ENCODE results near the gene STAC3. TPM values are rescaled to one million over a fixed set of nuclear protein-coding genes. Genes with fewer than 3 reads are reported as not detected.

The STAC3 gene
- total RNA-seq, 1 donor from 2014 or later: 4.6 TPM

GRCh38 chr12:57225680-57226210 is 25.2 kb downstream of the STAC3 start:
- TF ChIP-seq CTCF (IDR thresholded peaks at IDR 0.05): no peak
- peaks cover 31% of the 10 kb centered on the region for H3K27me3 Mint-ChIP-seq
- ATAC-seq (ENCODE audit: low read depth): no peak
- no peak for DNase-seq
- peaks cover 76% of the 10 kb centered on the region for H3K4me1 Mint-ChIP-seq
- intact Hi-C loops (cut with micrococcal nuclease): loop anchor here (1.0 to 10.0 kb wide), 4 partner anchors 8 to 399 kb away; no protein-coding TSS in a partner anchor
- peak overlapping the region; percentile 68 for H3K27ac Mint-ChIP-seq
- POLR2A ChIA-PET: interaction anchor here (0.7 to 10.6 kb wide), 3 partner anchors 10 to 1363 kb away, joined by 3 to 268 read pairs (median 10); partner anchors contain the start of gene NXPH4
- peak overlapping the region; percentile 66 for H3K4me3 Mint-ChIP-seq
- H3K9me3 Mint-ChIP-seq: no peaks in the 10 kb centered on the region
- CTCF ChIA-PET: interaction anchor here (2.1 to 20.9 kb wide), 3 partner anchors 10 to 233 kb away, joined by 6 to 390 read pairs (median 113); partner anchors contain the start of genes GLI1 and NXPH4
- H3K36me3 Mint-ChIP-seq (ENCODE audit: low read depth): peaks cover 15% of the 10 kb centered on the region

GRCh38 chr12:57224973-57225679 is 25.9 kb downstream of the STAC3 start:
- peak; percentile 64 for DNase-seq
- no peaks in the 10 kb centered on the region for H3K9me3 Mint-ChIP-seq
- peaks cover 9% of the 10 kb centered on the region for H3K36me3 Mint-ChIP-seq (ENCODE audit: low read depth)
- ATAC-seq (ENCODE audit: low read depth): peak; percentile 43
- ChIA-PET POLR2A (interaction anchor here (0.9 to 10.6 kb wide), 4 partner anchors 9 to 500 kb away, joined by 3 to 268 read pairs (median 6); partner anchors contain the start of genes NACA and NXPH4), CTCF (interaction anchor here (0.8 to 20.9 kb wide), 4 partner anchors 9 to 114 kb away, joined by 3 to 390 read pairs (median 64); partner anchors contain the start of genes NXPH4 and STAT6)
- TF ChIP-seq CTCF (IDR thresholded peaks at IDR 0.05): no peak
- peak overlapping the region; percentile 66 for H3K4me3 Mint-ChIP-seq
- intact Hi-C loops (cut with micrococcal nuclease): loop anchor here (1.0 to 10.0 kb wide), 3 partner anchors 8 to 400 kb away; no protein-coding TSS in a partner anchor
- H3K27ac Mint-ChIP-seq: peak overlapping the region; percentile 68
- H3K4me1 Mint-ChIP-seq: peaks cover 73% of the 10 kb centered on the region
- H3K27me3 Mint-ChIP-seq: peaks cover 34% of the 10 kb centered on the region

GRCh38 chr12:57224278-57224972 is 26.6 kb downstream of the STAC3 start:
- peaks cover 38% of the 10 kb centered on the region for H3K27me3 Mint-ChIP-seq
- ChIA-PET CTCF (interaction anchor here (0.8 to 7.2 kb wide), 3 partner anchors 10 to 113 kb away, joined by 3 to 113 read pairs (median 14); partner anchors contain the start of gene STAT6), POLR2A (interaction anchor here (0.9 to 10.6 kb wide), 3 partner anchors 9 to 499 kb away, joined by 3 to 268 read pairs (median 3); partner anchors contain the start of gene NACA)
- peaks cover 71% of the 10 kb centered on the region for H3K4me1 Mint-ChIP-seq
- H3K9me3 Mint-ChIP-seq: no peaks in the 10 kb centered on the region
- no peak overlapping the region for H3K27ac Mint-ChIP-seq
- H3K36me3 Mint-ChIP-seq (ENCODE audit: low read depth): peaks cover 2% of the 10 kb centered on the region
- ATAC-seq (ENCODE audit: low read depth) (no peak), DNase-seq (no peak)
- no peak for TF ChIP-seq CTCF (IDR thresholded peaks at IDR 0.05)
- no peak overlapping the region for H3K4me3 Mint-ChIP-seq
- intact Hi-C loops (cut with micrococcal nuclease): loop anchor here (10.0 kb wide), 1 partner anchor 400 kb away; no protein-coding TSS in a partner anchor

- DNase-seq (no peak), ATAC-seq (ENCODE audit: low read depth) (peak; percentile 10)
- Mint-ChIP-seq H3K4me1 (peaks cover 69% of the 10 kb centered on the region), H3K27me3 (peaks cover 46% of the 10 kb centered on the region), H3K27ac (peak overlapping the region; percentile 54), H3K4me3 (no peak overlapping the region), H3K36me3 (ENCODE audit: low read depth) (no peaks in the 10 kb centered on the region), H3K9me3 (no peaks in the 10 kb centered on the region)
- intact Hi-C loops (cut with micrococcal nuclease): loop anchor here (10.0 kb wide), 1 partner anchor 401 kb away; no protein-coding TSS in a partner anchor
- POLR2A ChIA-PET: interaction anchor here (10.6 kb wide), 1 partner anchor 16 kb away, joined by 268 read pairs; a partner anchor contains a TSS
- no peak for TF ChIP-seq CTCF (IDR thresholded peaks at IDR 0.05)
- CTCF ChIA-PET: interaction anchor here (1.0 to 7.2 kb wide), 3 partner anchors 9 to 16 kb away, joined by 3 to 113 read pairs (median 14); a partner anchor contains a TSS
These were observed 27.5 kb downstream of the STAC3 start for GRCh38 chr12:57223191-57224165.
